ENCODE data around the gene CYP2F1. TPM values are rescaled to one million over a fixed set of nuclear protein-coding genes. Genes with fewer than 3 reads are reported as not detected.
"Not testable (repeated sequence)": the region's sequence is repeated elsewhere in the genome, so short reads cannot be mapped to it uniquely, and the experiment has no call there.

CYP2F1 gene
- total RNA-seq, 2 donors from 2014 or later: not detected

DNA sequence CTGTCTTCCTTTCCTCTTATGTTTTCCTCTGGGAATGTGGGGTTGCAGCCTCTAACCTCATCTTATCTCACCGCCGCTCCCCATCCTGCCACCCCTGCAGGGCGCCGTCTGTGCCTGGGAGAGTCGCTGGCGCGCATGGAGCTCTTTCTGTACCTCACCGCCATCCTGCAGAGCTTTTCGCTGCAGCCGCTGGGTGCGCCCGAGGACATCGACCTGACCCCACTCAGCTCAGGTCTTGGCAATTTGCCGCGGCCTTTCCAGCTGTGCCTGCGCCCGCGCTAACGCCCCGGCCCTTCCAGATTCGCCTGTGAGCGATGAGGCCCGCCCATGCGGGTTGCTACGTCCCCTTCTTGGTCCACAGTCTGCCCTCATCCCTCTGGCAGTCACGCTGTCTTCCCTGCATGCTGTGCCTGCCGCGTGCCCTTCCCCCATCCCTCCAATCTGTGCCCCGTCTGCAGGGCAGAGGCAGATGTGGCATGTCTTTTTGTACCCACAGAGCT, 13.6 kb downstream of the CYP2F1 start:
- ATAC-seq (peak; percentile 83), DNase-seq (peak; percentile 69 to 78 (median 74))
- WGBS, 2 donors: 0% methylated on average over 28 of the region's 29 CpGs; no CpG with 5 or more reads in 1 of the 2 donors
- H3K9me3 ChIP-seq; H3K4me1 ChIP-seq; intact Hi-C loops (cut with DNase I); H3K4me3 ChIP-seq; H3K27me3 ChIP-seq; H3K27ac ChIP-seq; H3K36me3 ChIP-seq (replicated peaks in 1 of 2; ENCODE audit: insufficient read depth in 1 of 2, low read depth in 2 of 2): not testable (repeated sequence)
- TF ChIP-seq, protein P1, sequence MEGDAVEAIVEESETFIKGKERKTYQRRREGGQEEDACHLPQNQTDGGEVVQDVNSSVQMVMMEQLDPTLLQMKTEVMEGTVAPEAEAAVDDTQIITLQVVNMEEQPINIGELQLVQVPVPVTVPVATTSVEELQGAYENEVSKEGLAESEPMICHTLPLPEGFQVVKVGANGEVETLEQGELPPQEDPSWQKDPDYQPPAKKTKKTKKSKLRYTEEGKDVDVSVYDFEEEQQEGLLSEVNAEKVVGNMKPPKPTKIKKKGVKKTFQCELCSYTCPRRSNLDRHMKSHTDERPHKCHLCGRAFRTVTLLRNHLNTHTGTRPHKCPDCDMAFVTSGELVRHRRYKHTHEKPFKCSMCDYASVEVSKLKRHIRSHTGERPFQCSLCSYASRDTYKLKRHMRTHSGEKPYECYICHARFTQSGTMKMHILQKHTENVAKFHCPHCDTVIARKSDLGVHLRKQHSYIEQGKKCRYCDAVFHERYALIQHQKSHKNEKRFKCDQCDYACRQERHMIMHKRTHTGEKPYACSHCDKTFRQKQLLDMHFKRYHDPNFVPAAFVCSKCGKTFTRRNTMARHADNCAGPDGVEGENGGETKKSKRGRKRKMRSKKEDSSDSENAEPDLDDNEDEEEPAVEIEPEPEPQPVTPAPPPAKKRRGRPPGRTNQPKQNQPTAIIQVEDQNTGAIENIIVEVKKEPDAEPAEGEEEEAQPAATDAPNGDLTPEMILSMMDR (IDR thresholded peaks at IDR 0.05): peak in 3 of 7 experiments; percentile 17 to 25 (median 23)

GRCh38 chr19:41128692-41129091, 14.5 kb downstream of the CYP2F1 start:
- Histone ChIP-seq H3K27ac (no peak overlapping the region), H3K36me3 (replicated peaks in 1 of 2; ENCODE audit: insufficient read depth in 1 of 2, low read depth in 2 of 2) (no peaks in the 10 kb centered on the region), H3K9me3 (no peaks in the 10 kb centered on the region), H3K4me3 (no peak overlapping the region), H3K27me3 (no peaks in the 10 kb centered on the region), H3K4me1 (peaks cover 7% of the 10 kb centered on the region)
- TF ChIP-seq, protein P1 (IDR thresholded peaks at IDR 0.05): no peak
- no peak for TF ChIP-seq POLR2A (IDR thresholded peaks at IDR 0.05)
- DNase-seq (no peak), ATAC-seq (no peak)
- WGBS, 2 donors: 65 to 71% methylated on average over 6 of the region's 6 CpGs
- intact Hi-C loops (cut with DNase I): no loop called here

- 18 to 45% methylated on average over 1 to 5 of the region's 5 CpGs for WGBS, 2 donors
- H3K36me3 ChIP-seq (replicated peaks in 1 of 2; ENCODE audit: insufficient read depth in 1 of 2, low read depth in 2 of 2): no peaks in the 10 kb centered on the region
- H3K4me1 ChIP-seq: peaks cover 15% of the 10 kb centered on the region
- intact Hi-C loops (cut with DNase I): no loop called here
- H3K27me3 ChIP-seq: no peaks in the 10 kb centered on the region
- TF ChIP-seq POLR2A (IDR thresholded peaks at IDR 0.05): no peak
- TF ChIP-seq, protein P1 (IDR thresholded peaks at IDR 0.05): no peak
- no peak for DNase-seq
- no peak overlapping the region for H3K27ac ChIP-seq
- H3K4me3 ChIP-seq: no peak overlapping the region
- no peaks in the 10 kb centered on the region for H3K9me3 ChIP-seq
- ATAC-seq: no peak
These were observed 17.0 kb downstream of the CYP2F1 start for GRCh38 chr19:41131186-41131585.

GRCh38 chr19:41133260-41133659, 19.0 kb downstream of the CYP2F1 start:
- intact Hi-C loops (cut with DNase I): no loop called here
- H3K27me3 ChIP-seq: no peaks in the 10 kb centered on the region
- DNase-seq (no peak), ATAC-seq (no peak)
- no peaks in the 10 kb centered on the region for H3K9me3 ChIP-seq
- no peak overlapping the region for H3K4me3 ChIP-seq
- no peaks in the 10 kb centered on the region for H3K36me3 ChIP-seq (replicated peaks in 1 of 2; ENCODE audit: insufficient read depth in 1 of 2, low read depth in 2 of 2)
- H3K4me1 ChIP-seq: peaks cover 8% of the 10 kb centered on the region
- TF ChIP-seq POLR2A (IDR thresholded peaks at IDR 0.05): no peak
- TF ChIP-seq, protein P1 (IDR thresholded peaks at IDR 0.05): no peak
- no peak overlapping the region for H3K27ac ChIP-seq
- WGBS, 2 donors: 21 to 100% methylated on average over 1 to 3 of the region's 3 CpGs

- H3K27ac ChIP-seq: no peak overlapping the region
- WGBS, 2 donors: 78% methylated on average over 20 of the region's 20 CpGs; no CpG with 5 or more reads in 1 of the 2 donors
- ATAC-seq: no peak
- DNase-seq: no peak
- no peaks in the 10 kb centered on the region for H3K27me3 ChIP-seq
- H3K4me1 ChIP-seq: peaks cover 8% of the 10 kb centered on the region
- TF ChIP-seq, protein P1 (IDR thresholded peaks at IDR 0.05): no peak
- no peak for TF ChIP-seq POLR2A (IDR thresholded peaks at IDR 0.05)
- no peaks in the 10 kb centered on the region for H3K36me3 ChIP-seq (replicated peaks in 1 of 2; ENCODE audit: insufficient read depth in 1 of 2, low read depth in 2 of 2)
- H3K4me3 ChIP-seq: no peak overlapping the region
- intact Hi-C loops (cut with DNase I): no loop called here
- no peaks in the 10 kb centered on the region for H3K9me3 ChIP-seq
These were observed 20.4 kb downstream of the CYP2F1 start for GRCh38 chr19:41134616-41135015.

Data from body of pancreas (tissue), 4 donors.